Superior temporal gyrus (tissue), 1 donor: Measurements from ENCODE around the gene HOXA5.

Experiments
- DNase-seq: peaks from one replicate; pipeline ENCODE4 v3.0.0-alpha.2; 2016; ENCODE audit errors: extremely low spot score

HOXA5 gene

GRCh38 chr7:27182861-27183681, 39.6 kb upstream of the HOXA5 start:
- DNase-seq: no peak

- DNase-seq: no peak
These were observed 38.9 kb upstream of the HOXA5 start for GRCh38 chr7:27182285-27182841.

- no peak for DNase-seq
These were observed 38.4 kb upstream of the HOXA5 start for GRCh38 chr7:27181795-27182275.

GRCh38 chr7:27180431-27181420, 37.2 kb upstream of the HOXA5 start:
- DNase-seq: no peak

- DNase-seq: peak; percentile 19
These were observed 36.3 kb upstream of the HOXA5 start for GRCh38 chr7:27179503-27180430.

- DNase-seq: no peak
These were observed 35.5 kb upstream of the HOXA5 start for GRCh38 chr7:27179030-27179429.

- DNase-seq: no peak
These were observed 34.9 kb upstream of the HOXA5 start for GRCh38 chr7:27178366-27178765.

GRCh38 chr7:27177795-27178320, 34.4 kb upstream of the HOXA5 start:
- no peak for DNase-seq

GRCh38 chr7:27176962-27177794, 33.7 kb upstream of the HOXA5 start:
- no peak for DNase-seq

GRCh38 chr7:27176524-27176845, 33.0 kb upstream of the HOXA5 start:
- DNase-seq: no peak

- no peak for DNase-seq
These were observed 32.4 kb upstream of the HOXA5 start for GRCh38 chr7:27175626-27176523.

- DNase-seq: no peak
These were observed 31.6 kb upstream of the HOXA5 start for GRCh38 chr7:27174874-27175625.

- DNase-seq: no peak
These were observed 30.7 kb upstream of the HOXA5 start, which contains the start of gene HOXA10 for GRCh38 chr7:27173956-27174873. HOXA10 (minus strand) TSS chr7:27174320; CDS start chr7:27174306, 14 bp downstream.

GRCh38 chr7:27173511-27173955, 30.1 kb upstream of the HOXA5 start:
- DNase-seq: no peak

- no peak for DNase-seq
These were observed 29.5 kb upstream of the HOXA5 start for GRCh38 chr7:27172823-27173510.

GRCh38 chr7:27172315-27172774, 28.9 kb upstream of the HOXA5 start:
- DNase-seq: no peak
